GM18520 (cell line): ENCODE measurements around the gene HSPA12A.

ENCODE experiments used
- ATAC-seq: cut with Tn5 transposase; IDR thresholded peaks from one replicate; pipeline ENCODE4 v1.9.1; 2021; ENCODE audit not compliant: unreplicated experiment

Gene HSPA12A

GRCh38 chr10:116771101-116771958 is 29.0 kb upstream of the HSPA12A start:
- no peak for ATAC-seq

GRCh38 chr10:116770281-116770680 is 27.9 kb upstream of the HSPA12A start:
- no peak for ATAC-seq

GRCh38 chr10:116769791-116770190 is 27.4 kb upstream of the HSPA12A start:
- ATAC-seq = no peak

- no peak for ATAC-seq
Measured at GRCh38 chr10:116769368-116769767, 27.0 kb upstream of the HSPA12A start.

GRCh38 chr10:116768786-116769185 is 26.4 kb upstream of the HSPA12A start:
- no peak for ATAC-seq

GRCh38 chr10:116766837-116767634 is 24.7 kb upstream of the HSPA12A start:
- no peak for ATAC-seq

GRCh38 chr10:116766241-116766827 is 24.0 kb upstream of the HSPA12A start:
- ATAC-seq = no peak

- no peak for ATAC-seq
Measured at GRCh38 chr10:116765648-116766081, 23.3 kb upstream of the HSPA12A start.

- ATAC-seq = no peak
Measured at GRCh38 chr10:116764979-116765378, 22.6 kb upstream of the HSPA12A start.

GRCh38 chr10:116763440-116763839 is 21.1 kb upstream of the HSPA12A start:
- ATAC-seq = no peak

- ATAC-seq = no peak
Measured at GRCh38 chr10:116761883-116762282, 19.5 kb upstream of the HSPA12A start.

- no peak for ATAC-seq
Measured at GRCh38 chr10:116760919-116761318, 18.6 kb upstream of the HSPA12A start.

GRCh38 chr10:116757246-116757645 is 14.9 kb upstream of the HSPA12A start:
- no peak for ATAC-seq

GRCh38 chr10:116756277-116756676 is 13.9 kb upstream of the HSPA12A start:
- no peak for ATAC-seq

GRCh38 chr10:116753759-116754158 is 11.4 kb upstream of the HSPA12A start:
- no peak for ATAC-seq

- ATAC-seq = no peak
Measured at GRCh38 chr10:116752969-116753665, 10.8 kb upstream of the HSPA12A start.

GRCh38 chr10:116752563-116752962 is 10.2 kb upstream of the HSPA12A start:
- ATAC-seq = no peak

- ATAC-seq = no peak
Measured at GRCh38 chr10:116748471-116748870, 6.1 kb upstream of the HSPA12A start.

GRCh38 chr10:116748041-116748440 is 5.7 kb upstream of the HSPA12A start:
- ATAC-seq = no peak

- ATAC-seq = no peak
Measured at GRCh38 chr10:116747325-116747724, 5.0 kb upstream of the HSPA12A start.

- no peak for ATAC-seq
Measured at GRCh38 chr10:116744885-116745284, 2.5 kb upstream of the HSPA12A start.
